NCI-H510A (cell line): Measurements from ENCODE around the gene ZNF598.
"Not testable (repeated sequence)": the region's sequence is repeated elsewhere in the genome, so short reads cannot be mapped to it uniquely, and the experiment has no call there.

Experiments used
- DNase-seq: peaks from one replicate; lab custom pipeline; 2025; lab: John Stamatoyannopoulos, UW

Gene ZNF598

DNA sequence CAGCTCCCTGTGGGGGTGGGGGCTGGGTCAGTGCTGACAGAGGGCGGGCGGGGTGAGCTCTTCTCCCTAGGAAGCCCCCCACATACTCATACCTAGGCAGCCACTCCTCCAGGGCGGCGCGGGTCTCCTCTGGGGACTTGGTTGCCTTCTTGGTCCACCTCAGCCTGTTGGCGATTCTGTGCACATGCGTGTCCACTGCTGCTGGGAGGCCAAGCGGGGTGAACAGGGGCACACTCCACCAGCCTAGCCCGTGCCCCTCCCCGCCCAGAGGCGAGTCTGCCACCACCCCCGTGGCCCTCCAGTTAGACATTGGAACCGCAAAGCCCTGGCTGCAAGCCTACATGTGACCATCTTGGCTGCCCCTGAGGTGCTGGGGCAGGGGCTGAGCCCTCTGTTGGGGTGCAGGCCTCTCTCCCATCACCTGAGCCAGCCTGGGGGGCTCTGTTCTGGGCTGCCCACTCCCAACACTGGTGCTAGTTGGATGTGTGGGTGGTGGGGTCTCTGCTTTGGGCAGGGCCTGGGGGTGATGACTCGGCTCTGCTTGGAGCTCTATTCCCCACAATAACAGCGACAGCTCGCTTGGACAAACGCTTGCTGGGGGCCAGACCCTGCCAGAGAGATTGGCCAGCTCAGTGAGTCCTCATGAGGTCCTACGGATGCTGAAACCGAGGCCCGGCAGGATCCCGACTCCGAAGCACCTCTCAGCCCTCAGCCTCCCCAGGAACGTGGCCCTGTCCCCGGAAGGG is 30.6 kb upstream of the ZNF598 start:
- DNase-seq: no peak

DNA sequence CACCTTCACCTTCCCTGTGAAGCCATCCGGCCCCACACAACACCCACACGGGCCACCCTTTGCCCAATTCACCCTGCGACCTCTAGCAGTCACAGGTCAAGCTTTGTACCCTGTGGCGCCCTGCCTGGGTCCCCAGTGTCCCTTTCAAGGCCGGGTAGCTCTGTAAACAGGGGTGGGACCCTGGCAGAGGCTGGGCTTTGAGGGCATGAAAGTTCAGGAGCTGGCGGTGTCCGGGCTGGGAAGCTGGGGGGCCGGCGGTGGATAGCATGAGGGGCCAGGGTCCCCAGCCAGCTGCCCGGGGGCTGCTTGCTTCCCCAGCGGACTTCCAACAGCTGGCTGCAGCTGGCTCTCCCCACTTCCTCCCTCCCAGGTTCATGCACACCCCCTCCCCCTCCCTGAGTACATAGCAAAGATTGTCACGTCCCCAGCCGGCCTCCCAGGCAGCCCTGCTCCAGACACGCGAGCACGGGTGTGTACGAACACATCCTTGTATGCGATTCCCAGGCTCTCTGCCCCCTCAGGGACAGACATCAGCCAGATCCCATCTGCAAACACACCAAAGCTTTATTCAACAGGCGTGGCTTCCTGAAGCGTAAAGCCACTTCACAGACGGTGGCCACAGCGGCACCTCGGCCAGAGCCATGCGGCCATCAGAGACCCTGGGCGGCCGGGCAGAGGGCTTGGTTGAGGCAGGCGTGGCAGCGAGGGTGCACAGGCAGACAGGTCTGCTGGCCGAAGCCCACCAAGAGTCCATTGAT is 29.8 kb upstream of the ZNF598 start:
- no peak for DNase-seq

DNA sequence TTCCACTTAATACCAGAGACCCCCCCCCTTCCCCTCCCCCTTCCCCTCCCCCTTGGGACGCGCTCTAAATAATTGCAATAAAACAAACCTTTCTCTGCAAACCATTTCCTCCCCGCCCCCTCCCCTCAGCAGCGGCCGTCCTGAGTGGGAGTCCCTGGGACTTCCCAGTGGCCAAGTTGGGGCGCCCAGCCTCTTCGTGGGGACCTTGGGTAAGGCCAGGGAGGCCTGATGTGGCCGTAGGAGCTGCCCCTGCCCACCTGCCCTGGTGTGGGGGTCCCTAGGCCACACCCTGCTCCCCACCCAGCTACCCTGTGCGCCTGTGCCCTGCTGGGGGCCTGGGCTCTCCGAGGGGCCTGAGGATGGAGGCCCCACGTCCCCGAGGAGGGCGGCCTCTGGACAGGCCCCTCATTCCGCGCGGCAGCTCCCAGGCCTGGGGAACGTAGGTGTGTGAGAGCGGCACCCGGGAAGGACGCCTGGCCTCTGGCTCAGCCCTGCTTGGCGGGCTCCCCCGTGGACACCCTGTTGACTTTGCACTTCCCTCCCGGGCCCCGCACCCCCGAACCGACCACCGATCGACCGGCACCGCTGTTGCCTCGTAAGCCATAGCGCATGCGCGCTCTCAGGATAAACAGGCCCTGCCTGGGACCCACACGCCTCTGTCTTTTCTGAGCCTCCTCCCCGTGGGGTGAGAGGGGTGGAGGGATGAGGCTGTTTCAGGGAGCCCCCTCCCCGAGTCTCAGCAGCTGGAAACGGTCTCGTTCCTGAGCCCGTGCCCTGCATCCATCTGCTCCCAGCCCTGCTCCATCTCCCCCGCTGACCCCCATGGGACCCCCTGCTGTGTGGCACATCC is 29.0 kb upstream of the ZNF598 start:
- no peak for DNase-seq

DNA sequence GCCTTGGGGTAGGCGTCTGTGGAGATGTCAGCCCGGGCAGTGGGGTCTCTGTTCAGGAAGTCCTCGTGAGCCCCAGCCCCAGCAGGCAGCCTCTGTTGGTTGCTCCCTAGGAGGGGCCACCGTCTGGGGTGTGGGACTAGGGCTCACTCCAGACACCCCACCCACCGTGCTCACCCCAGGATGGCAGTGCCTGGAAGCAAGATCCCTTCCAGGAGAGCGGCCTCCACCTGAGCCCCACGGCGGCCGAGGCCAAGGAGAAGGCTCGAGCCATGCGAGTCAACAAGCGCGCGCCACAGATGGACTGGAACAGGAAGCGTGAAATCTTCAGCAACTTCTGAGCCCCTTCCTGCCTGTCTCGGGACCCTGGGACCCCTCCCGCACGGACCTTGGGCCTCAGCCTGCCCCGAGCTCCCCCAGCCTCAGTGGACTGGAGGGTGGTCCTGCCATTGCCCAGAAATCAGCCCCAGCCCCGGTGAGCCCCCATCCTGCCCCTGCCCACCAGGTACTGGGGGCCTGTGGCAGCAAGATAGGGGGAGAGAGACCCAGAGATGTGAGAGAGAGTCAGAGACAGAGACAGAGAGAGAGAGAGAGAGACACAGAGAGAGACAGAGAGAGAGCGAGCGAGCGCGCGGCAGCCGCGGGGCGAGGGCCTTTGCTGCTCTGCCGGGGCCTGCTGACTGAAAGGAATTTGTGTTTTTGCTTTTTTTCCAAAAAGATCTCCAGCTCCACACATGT is 28.2 kb upstream of the ZNF598 start:
- no peak for DNase-seq

DNA sequence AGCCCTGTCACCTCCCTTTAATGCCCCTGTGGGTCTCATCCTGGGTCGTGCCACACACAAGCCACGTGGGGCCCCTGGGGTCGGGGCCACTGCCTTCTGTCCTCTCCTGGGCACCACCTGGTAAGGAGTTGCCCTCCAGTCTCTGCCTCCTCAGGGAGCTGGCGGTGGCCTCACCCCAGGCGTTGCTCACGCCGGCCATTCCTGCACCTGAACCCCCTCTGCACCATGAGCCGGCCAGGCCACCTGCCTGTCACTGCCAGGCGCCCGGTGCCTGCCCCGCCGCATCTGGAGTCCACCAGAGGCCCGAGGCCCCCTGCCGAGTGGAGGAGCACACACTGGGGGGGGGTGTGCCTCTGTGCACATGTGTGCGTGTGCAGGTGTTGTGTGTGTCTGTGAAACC is 27.5 kb upstream of the ZNF598 start:
- DNase-seq: no peak

DNA sequence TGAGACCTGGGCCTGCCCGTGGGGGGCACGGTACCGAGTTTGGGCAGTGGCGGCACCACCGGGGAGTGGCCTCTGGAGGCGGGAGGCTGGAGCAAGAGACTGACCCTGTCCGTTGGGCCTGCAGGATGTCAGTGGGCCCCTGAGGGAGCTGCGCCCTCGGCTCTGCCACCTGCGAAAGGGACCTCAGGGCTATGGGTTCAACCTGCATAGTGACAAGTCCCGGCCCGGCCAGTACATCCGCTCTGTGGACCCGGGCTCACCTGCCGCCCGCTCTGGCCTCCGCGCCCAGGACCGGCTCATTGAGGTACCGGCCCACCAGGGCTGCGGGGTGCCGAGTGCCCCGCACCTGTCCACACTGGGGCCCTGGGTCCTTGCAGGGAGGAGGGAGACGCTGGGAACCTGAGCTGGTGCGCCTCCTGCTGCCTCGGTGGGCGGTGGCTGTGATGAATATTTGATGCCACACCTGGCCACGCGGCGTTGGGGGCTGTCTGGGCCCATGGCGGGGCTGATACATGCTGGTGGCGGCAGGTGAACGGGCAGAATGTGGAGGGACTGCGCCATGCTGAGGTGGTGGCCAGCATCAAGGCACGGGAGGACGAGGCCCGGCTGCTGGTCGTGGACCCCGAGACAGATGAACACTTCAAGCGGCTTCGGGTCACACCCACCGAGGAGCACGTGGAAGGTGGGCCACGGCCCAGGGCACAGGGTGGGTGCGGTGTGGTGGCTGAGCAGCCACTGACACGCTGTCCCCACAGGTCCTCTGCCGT is 26.8 kb upstream of the ZNF598 start:
- DNase-seq: no peak

DNA sequence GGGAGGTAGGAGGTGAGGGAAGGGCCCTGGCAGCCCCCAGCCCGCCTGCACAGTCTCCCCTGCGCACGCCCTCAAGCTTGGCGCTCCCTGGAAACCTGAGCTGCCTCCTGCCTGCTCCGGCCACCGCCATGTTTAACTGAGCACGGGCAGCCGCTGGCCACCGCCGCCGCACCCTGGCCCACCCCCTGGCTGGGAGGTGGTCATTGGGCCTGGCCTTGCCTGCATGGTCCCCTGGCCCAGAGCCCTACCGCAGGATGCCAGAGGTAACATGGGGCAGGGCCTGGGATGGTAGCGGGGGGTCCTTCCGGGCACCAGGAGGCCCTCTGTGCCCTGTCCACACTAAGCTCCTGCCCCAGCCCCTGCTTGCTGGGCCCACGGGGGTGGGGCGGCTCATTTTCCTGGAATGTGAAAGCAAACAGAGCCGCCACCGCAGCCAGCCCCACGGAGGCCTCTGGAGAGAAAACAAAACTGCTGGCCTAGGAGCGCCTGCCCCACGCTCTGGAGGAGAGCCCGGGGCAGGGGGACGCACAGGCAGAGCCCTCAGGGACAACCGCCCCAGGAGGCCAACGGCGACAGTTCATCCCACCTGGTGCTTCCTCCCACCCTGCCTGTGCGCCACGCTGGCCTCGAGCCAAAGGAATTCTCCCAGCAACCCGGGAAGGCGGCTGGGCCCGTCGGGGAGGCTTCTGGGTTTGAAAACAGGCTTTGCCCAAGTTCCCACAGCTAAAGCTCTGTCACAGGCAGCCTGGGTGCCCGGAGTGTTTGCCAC is 26.0 kb upstream of the ZNF598 start:
- no peak for DNase-seq

DNA sequence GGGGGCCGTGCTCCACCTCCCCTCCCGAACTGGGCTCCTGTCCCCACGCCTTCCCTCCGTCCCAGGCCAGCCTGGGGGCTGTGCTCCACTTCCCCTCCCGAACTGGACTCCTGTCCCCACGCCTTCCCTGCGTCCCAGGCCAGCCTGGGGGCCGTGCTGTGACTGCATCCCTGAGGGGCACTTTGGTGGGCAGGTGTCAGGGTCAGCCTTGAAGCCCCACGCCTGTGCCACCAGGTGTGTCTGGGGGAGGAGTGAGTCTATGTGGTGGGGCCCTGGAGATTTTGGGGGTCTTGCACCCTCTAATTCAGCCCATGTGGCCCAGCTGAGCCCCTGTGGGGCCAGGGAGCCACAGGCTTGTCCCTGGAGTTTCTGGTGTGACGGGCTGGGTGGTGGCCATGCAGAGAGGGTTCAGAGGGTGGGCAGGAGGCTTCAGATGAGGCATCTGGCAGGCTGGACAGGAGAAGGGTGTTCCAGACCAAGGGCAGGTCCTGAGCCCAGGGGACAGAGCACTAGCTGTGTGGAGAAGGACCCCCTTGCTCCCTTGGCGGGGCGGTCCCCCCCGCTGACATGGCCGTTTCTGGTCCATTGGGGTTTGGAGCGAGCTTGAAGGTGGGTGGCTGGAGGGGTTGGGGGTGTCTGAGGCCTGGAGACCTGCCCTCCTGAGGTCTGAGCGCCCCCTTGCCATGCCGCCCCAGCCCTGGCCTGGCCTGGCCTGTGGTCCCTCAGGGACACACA is 25.2 kb upstream of the ZNF598 start:
- DNase-seq: no peak

DNA sequence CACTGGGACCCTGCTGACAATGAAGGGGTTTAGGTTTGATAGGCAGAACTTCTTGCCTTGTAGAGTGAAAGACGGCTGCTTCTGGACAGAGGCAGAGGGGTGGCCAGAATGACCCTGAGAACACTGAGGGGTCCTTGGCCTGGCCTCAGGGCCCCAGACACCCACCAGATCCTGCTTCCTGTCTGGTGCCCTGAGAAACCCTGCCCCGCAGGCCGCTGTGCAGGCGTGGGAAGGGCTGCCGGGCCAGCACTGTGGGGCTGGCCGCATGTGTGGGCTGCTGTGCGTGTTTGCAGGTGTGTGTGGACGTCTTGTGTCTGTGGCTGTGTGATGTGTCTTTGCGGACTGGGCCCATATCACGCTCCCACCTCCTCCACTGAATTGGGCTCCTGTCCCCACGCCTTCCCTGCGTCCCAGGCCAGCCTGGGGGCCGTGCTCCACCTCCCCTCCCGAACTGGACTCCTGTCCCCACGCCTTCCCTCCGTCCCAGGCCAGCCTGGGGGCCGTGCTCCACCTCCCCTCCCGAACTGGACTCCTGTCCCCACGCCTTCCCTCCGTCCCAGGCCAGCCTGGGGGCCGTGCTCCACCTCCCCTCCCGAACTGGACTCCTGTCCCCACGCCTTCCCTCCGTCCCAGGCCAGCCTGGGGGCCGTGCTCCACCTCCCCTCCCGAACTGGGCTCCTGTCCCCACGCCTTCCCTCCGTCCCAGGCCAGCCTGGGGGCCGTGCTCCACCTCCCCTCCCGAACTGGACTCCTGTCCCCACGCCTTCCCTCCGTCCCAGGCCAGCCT is 24.5 kb upstream of the ZNF598 start:
- DNase-seq: not testable (repeated sequence)

DNA sequence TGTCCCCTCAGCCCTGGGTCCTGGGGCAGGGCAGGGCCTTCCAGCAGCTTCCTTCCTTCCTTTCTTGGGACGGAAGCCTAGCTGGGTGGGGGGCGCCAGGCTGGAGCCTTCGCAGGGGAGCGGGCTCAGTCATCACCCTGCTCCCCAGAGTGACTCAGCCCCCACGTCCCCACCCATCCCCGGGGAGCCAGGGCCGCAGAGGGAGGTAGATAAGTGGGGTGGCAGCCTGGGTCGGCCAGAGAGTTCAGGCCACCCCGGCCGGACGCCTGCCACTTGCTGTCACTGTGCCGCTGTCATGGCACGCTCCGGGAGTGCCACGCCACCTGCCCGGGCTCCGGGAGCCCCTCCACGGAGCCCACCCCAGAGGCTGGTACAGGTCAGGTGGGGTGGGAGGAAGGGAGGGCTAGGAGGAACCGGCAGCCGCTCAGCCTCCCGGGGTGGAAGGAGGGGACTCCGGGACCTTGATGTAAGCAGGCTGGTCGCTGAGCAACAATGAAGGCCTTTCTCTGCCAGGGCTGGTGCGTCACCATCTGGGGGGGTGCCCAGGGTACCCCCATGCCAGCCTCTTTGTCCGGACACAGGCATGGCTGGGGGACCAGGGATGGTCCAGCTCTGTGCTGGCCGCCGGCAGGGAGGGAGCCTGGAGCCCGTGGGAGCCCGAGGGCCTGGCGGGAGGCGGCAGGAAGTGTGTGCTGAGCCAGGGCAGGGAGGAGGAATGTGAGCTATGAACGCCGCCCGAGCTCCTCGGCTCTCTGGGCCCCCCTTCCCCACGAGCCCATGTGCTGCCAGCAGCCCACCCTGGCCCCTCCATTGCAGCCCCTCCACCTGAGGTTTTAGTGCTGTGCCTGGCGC is 23.7 kb upstream of the ZNF598 start:
- DNase-seq: no peak

DNA sequence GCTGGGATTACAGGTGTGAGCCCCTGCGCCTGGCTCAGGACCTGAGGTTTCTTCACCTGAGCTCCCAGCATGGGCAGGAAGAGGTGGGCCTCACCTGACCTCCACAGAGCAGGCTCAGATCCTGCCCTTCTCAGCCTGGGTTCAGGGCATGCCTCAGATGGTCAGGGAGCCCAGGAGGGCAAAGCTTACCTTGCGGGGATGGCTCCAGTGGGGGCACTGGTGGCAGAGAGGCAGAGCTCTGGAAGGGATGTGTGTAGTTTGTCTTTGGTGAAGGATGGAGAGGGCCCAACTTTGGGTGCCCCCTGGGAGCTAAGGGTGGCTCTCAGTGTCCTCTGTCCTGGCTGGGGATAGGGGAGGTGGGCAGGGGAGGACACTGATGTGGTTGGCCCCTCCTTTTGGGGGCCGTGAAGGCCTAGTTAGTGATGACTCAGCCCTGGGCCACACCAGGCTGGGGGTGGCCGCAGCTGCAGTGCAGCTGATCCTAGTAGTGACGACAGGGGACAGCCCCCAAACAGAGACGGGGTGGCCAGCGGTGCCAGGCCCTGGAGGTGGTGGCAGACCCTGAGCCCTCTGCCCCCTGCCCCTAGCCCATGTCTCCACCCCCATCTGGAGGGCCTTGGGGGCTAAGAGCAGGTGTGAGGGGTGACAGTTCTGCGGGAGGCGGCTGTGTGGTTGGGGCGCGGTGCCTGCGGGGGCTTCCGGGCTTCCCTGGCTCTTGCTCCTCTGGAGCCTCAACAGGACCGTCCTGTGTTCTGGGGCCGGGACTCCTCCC is 22.9 kb upstream of the ZNF598 start:
- DNase-seq: no peak

DNA sequence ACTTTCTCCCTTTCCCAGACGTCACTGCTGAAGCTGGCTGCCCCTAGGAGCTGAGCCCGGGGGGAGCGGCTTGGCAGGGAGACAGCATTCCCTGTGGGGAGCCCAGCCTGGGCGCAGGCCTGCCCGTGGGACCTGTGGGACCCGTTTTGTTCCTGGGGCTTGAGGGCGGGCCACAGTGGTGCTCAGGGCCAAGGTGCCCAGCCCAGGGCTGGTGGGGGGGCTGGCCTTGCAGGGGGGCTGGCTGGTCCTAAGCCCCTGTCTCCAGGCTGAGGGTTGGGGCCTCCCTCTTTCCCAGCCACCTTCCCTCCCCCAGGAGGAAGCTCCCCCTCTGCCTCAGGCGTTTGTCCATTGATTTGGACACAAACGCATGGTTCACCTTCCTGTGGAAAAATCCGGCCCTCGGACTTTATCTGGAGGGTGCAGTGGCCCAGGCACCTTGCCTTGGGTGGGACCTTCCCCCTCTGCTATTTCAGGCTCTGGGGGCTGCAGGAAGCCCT is 21.5 kb upstream of the ZNF598 start:
- no peak for DNase-seq

DNA sequence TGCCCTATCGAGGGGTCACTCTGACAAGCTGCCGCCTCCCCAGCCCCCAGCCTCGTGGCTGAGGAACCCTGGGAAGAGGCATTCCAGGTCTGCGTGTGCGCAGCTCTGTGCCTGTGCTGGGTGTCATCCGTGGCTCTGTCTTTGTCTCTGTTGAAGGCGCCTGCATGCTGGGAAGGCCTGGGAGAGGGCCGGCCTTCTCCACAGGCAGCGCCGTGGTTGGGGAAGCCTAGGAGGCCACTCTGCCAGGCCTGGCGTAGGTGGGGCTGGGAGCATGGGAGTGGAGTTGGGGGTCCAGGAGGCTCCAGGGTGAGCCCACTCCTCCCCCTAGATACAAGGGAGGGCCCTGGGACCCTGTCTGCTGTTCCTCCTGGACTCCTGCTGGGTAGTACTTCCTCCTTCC is 20.4 kb upstream of the ZNF598 start:
- no peak for DNase-seq

DNA sequence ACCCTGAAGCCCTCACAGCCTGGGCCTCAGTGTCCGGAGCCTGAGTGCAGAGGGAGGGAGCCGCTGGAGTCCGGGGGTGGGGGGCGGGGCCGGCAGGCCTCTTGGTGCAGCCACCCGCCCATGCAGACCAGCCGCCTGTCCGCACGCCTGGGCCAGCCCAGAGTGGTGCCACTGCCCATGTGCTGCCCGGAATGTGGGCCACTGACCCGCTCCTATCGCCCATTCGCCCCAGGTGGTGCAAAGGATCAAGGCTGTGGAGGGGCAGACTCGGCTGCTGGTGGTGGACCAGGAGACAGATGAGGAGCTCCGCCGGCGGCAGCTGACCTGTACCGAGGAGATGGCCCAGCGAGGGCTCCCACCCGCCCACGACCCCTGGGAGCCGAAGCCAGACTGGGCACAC is 19.7 kb upstream of the ZNF598 start:
- DNase-seq: no peak

DNA sequence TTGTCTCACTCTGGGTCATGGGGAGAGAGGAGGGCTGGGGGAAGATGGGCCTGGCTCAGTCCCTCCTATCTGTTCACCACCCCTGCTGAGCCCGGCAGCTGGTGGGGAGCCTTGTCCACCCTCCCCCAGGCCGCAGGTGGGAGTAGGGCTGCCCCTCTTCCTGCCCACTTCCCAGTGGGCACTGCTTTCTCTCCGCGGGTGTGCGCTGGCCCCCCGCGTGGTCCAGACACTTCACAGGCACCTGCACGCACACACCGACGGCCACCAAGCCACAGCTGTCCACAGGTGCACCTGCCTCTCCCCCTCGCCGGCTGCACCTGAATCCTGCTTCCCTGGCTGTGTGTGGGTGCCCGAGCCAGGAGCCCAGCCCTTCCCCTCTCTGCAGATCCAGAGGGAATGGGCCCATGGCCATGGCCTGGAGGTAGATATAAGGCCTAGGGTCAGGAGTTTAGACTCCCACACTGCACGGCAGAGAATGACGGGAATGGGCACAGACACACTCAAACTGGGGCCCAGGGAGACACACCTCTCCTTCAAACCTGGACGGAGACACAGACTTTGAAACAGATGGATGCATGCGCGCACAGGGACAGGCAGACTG is 19.1 kb upstream of the ZNF598 start:
- DNase-seq: no peak

DNA sequence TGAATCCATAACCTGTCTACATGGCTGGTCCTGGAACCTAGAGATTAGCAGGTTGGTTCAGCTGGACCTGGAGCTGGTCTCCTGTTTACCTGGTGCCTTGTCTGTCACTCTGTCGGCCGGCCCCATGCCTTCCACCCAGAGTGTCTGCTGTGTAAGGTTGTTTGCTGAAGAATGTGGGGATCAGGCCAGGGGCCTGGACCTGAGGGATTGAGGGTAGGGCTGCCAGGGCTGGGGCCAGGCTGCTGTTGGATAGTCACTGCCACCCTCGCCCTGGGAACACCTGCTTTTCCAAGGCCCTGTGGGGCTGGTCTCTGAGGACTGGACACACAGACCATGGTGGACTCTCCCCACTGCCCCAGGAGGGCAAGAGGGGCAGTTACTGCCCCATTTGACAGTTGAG is 18.5 kb upstream of the ZNF598 start:
- DNase-seq: no peak
